ENCODE measurements around the gene FGF18. TPM values are rescaled to one million over a fixed set of nuclear protein-coding genes. Genes with fewer than 3 reads are reported as not detected.

FGF18 gene
- polyA plus RNA-seq, 1 donor from 2014 or later = 1.2 TPM

- no peak overlapping the region for H3K27ac ChIP-seq (ENCODE audit: low read length)
- H3F3A ChIP-seq (ENCODE audit: insufficient read depth, low read length, poor library complexity, severe bottlenecking) = no peaks in the 10 kb centered on the region
- H3K4me2 ChIP-seq (ENCODE audit: low read length) = no peak overlapping the region
- H3K9me2 ChIP-seq (ENCODE audit: insufficient read depth, low read length) = no peaks in the 10 kb centered on the region
- no peaks in the 10 kb centered on the region for H3K36me3 ChIP-seq (ENCODE audit: insufficient read depth, low read length)
- no peaks in the 10 kb centered on the region for H3K9me3 ChIP-seq (ENCODE audit: low read length)
- no peak overlapping the region for H3K4me3 ChIP-seq (ENCODE audit: low read length)
- no peak for TF ChIP-seq EZH2 (IDR thresholded peaks at IDR 0.05; ENCODE audit: borderline replicate concordance, insufficient read depth, low read length, poor library complexity, severe bottlenecking)
- TF ChIP-seq EP300 (conservative IDR thresholded peaks at IDR 0.05; ENCODE audit: poor library complexity, severe bottlenecking) = no peak
- TF ChIP-seq TAF1 (IDR thresholded peaks at IDR 0.05; ENCODE audit: low read depth) = no peak
- TF ChIP-seq CTCF (IDR thresholded peaks at IDR 0.05; ENCODE audit: poor library complexity, severe bottlenecking) = no peak
- TF ChIP-seq MXI1 (conservative IDR thresholded peaks at IDR 0.05; ENCODE audit: poor library complexity, severe bottlenecking) = no peak
- no peak for TF ChIP-seq POLR2AphosphoS5 (IDR thresholded peaks at IDR 0.05)
- TF ChIP-seq REST (IDR thresholded peaks at IDR 0.05; ENCODE audit: borderline replicate concordance) = no peak
- no peak for TF ChIP-seq RAD21 (conservative IDR thresholded peaks at IDR 0.05)
- no peak for TF ChIP-seq SMC3 (conservative IDR thresholded peaks at IDR 0.05; ENCODE audit: poor library complexity)
- H3K9ac ChIP-seq (ENCODE audit: low read length) = no peak overlapping the region
- H4K20me1 ChIP-seq (ENCODE audit: insufficient read depth) = no peaks in the 10 kb centered on the region
- H3K27me3 ChIP-seq (ENCODE audit: insufficient read depth, low read depth, low read length) = no peaks in the 10 kb centered on the region
- H2AFZ ChIP-seq (ENCODE audit: low read depth, low read length) = no peak overlapping the region
- no peaks in the 10 kb centered on the region for H3K79me2 ChIP-seq (replicated peaks; ENCODE audit: insufficient read depth, low read length)
Observed at GRCh38 chr5:171483551-171484135, 64.2 kb downstream of the FGF18 start.

DNA sequence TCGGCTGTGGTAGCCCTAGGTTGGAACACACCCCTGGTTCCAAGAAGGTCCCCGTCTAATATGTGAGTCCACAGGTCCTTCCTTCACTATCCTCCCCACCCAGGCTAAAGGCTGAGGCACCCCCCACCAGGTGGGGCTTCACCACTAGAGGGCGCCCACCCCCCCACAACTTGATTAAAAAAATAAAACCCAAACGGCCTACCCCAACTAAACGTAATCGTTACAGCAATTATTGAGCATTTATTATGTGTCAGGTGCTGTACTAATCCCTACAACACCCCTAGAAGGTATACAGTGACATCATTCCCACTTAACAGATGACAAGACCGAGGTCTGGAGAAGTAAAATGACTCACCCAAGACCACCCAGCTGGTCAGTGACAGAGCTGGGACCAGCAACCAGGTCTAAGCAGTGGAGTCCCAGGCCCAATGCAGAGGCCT, 65.0 kb downstream of the FGF18 start:
- H3K9me3 ChIP-seq (ENCODE audit: low read length) = no peaks in the 10 kb centered on the region
- no peaks in the 10 kb centered on the region for H3K9me2 ChIP-seq (ENCODE audit: insufficient read depth, low read length)
- H2AFZ ChIP-seq (ENCODE audit: low read depth, low read length) = no peak overlapping the region
- H3K27ac ChIP-seq (ENCODE audit: low read length) = no peak overlapping the region
- no peaks in the 10 kb centered on the region for H3K27me3 ChIP-seq (ENCODE audit: insufficient read depth, low read depth, low read length)
- no peak for TF ChIP-seq POLR2AphosphoS5 (IDR thresholded peaks at IDR 0.05)
- no peak for TF ChIP-seq SMC3 (conservative IDR thresholded peaks at IDR 0.05; ENCODE audit: poor library complexity)
- TF ChIP-seq CTCF (IDR thresholded peaks at IDR 0.05; ENCODE audit: poor library complexity, severe bottlenecking) = no peak
- TF ChIP-seq RAD21 (conservative IDR thresholded peaks at IDR 0.05) = no peak
- no peak overlapping the region for H3K4me3 ChIP-seq (ENCODE audit: low read length)
- no peak overlapping the region for H3K4me2 ChIP-seq (ENCODE audit: low read length)
- no peak overlapping the region for H3K9ac ChIP-seq (ENCODE audit: low read length)
- no peaks in the 10 kb centered on the region for H4K20me1 ChIP-seq (ENCODE audit: insufficient read depth)
- H3K79me2 ChIP-seq (replicated peaks; ENCODE audit: insufficient read depth, low read length) = no peaks in the 10 kb centered on the region
- H3K36me3 ChIP-seq (ENCODE audit: insufficient read depth, low read length) = no peaks in the 10 kb centered on the region
- no peaks in the 10 kb centered on the region for H3F3A ChIP-seq (ENCODE audit: insufficient read depth, low read length, poor library complexity, severe bottlenecking)

Data from neural cell (in vitro differentiated cells).